ENCODE measurements around the gene MOCOS.

MOCOS gene

DNA sequence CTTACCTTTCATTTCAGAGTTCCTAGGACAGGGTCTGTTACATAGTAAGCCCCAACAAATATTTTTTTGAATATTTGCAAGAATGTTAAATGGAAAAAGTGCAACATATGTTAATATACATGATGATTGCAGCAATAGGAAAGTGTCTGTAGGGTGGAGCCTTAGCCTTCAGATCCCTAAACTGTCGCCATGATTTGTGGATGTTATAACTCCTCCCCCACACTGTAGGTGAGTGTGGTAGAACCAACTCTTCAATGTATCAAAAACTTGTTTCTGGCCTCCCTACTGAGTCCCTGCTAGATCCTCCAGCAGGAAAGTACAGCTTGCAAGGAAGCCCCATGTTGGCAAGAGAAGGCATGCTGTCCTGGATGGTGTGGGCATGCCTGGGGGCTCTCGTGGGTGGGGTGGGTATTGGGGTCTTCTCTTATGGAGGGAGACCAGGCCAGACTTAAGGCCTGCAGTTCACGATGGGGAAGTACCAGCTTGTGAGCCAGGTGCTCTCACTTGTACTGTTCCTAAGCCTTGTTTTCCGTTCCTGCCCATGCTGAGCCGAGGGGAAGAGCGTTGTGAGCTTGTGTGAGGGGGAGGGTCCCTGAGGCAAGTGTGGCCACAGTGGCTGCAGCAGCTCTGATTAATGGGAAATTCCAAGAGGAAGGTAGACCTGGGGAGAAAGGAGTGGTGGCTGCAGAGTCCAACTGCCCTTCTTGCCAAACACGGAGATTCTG lies 121.6 kb downstream of the MOCOS start:
- H3K4me1 Mint-ChIP-seq = peaks cover 50% of the 10 kb centered on the region
- TF ChIP-seq, protein P1, sequence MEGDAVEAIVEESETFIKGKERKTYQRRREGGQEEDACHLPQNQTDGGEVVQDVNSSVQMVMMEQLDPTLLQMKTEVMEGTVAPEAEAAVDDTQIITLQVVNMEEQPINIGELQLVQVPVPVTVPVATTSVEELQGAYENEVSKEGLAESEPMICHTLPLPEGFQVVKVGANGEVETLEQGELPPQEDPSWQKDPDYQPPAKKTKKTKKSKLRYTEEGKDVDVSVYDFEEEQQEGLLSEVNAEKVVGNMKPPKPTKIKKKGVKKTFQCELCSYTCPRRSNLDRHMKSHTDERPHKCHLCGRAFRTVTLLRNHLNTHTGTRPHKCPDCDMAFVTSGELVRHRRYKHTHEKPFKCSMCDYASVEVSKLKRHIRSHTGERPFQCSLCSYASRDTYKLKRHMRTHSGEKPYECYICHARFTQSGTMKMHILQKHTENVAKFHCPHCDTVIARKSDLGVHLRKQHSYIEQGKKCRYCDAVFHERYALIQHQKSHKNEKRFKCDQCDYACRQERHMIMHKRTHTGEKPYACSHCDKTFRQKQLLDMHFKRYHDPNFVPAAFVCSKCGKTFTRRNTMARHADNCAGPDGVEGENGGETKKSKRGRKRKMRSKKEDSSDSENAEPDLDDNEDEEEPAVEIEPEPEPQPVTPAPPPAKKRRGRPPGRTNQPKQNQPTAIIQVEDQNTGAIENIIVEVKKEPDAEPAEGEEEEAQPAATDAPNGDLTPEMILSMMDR (IDR thresholded peaks at IDR 0.05; ENCODE audit: unreplicated experiment in 3 of 3) = no peak

DNA sequence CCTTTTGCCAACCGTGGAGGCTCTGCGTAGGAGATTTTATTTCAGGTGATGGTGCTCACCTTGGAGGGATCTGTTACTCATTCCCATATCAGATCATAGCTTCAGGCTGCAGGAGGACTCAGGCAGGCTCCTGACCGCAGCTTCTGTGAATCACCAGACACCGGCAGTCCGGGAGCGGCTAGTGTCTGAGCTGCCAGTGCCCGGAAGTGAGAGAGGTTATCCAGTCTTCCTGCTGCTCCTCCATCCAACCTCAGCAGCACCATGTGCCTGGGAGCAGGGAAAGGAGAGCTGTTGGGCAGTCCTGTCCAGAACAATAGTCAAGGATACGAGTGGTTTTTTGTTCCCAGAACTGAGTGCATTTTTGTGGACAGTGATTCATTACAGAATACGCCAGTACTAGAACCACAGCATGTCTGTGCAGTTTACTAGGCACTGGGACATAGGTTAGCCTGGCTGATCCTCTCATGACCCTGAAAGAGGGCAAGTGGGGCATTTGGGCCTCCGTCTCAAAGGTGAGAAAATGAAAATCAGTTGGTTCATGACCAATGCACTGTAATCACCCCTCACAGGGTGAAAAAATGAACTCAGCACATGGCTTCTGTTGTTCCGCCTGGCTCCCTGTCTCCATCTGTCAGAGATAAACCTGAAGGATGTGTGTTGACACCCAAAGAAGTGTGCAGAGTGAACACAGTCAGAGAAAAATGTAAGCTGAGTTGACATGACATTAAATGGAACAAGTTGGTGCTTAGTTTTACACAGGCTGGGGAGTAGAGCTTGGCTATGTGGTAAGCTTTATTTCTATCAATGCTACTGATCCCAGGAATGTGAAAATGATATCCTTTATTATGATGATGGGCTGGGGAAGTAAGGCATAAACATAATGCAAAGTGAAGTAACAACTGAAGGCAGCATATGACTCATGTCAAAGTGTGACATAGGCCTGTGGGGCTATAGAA lies 122.4 kb downstream of the MOCOS start:
- peaks cover 16% of the 10 kb centered on the region for H3K27me3 Mint-ChIP-seq (ENCODE audit: low read depth)
- H3K36me3 Mint-ChIP-seq (ENCODE audit: low read depth) = no peaks in the 10 kb centered on the region
- H3K4me1 Mint-ChIP-seq = peaks cover 49% of the 10 kb centered on the region
- H3K27ac Mint-ChIP-seq = peak overlapping the region; percentile 41 to 51 (median 45)
- H3K4me3 Mint-ChIP-seq = no peak overlapping the region
- TF ChIP-seq, protein P1 (IDR thresholded peaks at IDR 0.05; ENCODE audit: unreplicated experiment in 3 of 3) = no peak
- no peaks in the 10 kb centered on the region for H3K9me3 Mint-ChIP-seq

More for the DNA sequence above, 121.6 kb downstream of the MOCOS start:
- Mint-ChIP-seq H3K36me3 (ENCODE audit: low read depth) (no peaks in the 10 kb centered on the region), H3K4me3 (no peak overlapping the region), H3K27ac (peak overlapping the region in 2 of 3 experiments; percentile 41 to 45), H3K27me3 (ENCODE audit: low read depth) (peaks cover 11% of the 10 kb centered on the region), H3K9me3 (no peaks in the 10 kb centered on the region)

DNA sequence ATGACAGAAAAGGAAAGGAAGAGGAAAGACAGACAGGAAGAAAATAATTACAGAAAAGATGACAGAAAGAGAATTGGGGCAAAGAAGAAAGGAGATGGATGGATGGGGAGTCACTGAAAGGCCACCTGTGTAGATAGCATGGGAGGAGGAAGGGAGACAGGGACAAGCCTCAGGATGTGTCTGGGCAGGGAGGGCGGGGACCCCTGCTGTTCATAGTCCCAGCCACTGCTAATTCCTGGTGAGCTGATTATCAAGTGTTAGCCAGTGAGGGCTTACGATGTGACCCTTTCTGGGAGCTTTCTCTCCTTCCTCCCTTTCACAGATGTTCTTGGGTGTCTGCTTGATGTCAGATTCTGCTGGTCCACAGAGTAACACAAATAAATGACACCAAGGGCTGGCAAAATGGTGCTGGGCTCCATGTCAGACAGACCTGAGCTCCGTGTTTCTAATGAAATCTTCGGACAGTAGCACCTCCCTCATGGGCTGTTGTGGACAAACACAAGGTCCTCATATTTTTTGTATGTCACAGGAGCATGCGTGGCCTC lies 123.8 kb downstream of the MOCOS start:
- no peak overlapping the region for H3K27ac Mint-ChIP-seq
- peaks cover 36% of the 10 kb centered on the region for H3K4me1 Mint-ChIP-seq
- no peak overlapping the region for H3K4me3 Mint-ChIP-seq
- H3K36me3 Mint-ChIP-seq (ENCODE audit: low read depth) = no peaks in the 10 kb centered on the region
- H3K27me3 Mint-ChIP-seq (ENCODE audit: low read depth) = peaks cover 14% of the 10 kb centered on the region
- H3K9me3 Mint-ChIP-seq = no peaks in the 10 kb centered on the region
- TF ChIP-seq, protein P1 (IDR thresholded peaks at IDR 0.05; ENCODE audit: unreplicated experiment in 3 of 3) = no peak

DNA sequence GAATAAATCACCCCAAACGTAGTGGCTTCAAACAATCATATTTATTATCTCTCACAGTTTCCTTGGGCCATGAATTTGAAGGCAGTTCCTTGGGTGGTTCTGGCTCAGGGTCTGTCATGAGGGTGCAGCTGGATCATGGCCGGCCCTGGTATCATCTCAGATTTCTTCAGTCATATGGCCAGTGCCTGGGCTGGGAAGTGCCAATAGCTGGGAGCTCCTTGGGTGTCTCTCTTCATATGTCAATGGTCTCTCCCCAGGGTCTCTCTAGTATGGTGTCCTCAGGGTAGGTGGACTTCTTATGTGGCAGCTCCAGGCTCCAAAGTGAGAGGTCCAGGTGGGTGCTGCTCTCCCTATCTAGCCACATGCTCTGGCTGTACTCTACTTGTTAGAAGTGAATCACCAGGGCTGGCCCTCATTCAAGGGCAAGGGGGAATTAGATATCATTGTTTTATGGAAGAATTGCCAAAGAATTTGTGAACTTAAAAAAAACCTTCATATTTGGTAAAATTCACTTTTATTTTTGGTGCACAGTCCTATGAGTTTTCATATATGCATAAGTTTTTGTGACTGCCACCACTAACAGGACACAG lies 125.6 kb downstream of the MOCOS start:
- Mint-ChIP-seq H3K9me3 (peaks cover 4% of the 10 kb centered on the region), H3K4me3 (no peak overlapping the region), H3K27me3 (ENCODE audit: low read depth) (peaks cover 7% of the 10 kb centered on the region), H3K36me3 (ENCODE audit: low read depth) (peaks cover 4% of the 10 kb centered on the region), H3K27ac (peak overlapping the region in 1 of 3 experiments; percentile 4), H3K4me1 (peaks cover 23% of the 10 kb centered on the region)
- TF ChIP-seq, protein P1 (IDR thresholded peaks at IDR 0.05; ENCODE audit: unreplicated experiment in 3 of 3) = no peak

DNA sequence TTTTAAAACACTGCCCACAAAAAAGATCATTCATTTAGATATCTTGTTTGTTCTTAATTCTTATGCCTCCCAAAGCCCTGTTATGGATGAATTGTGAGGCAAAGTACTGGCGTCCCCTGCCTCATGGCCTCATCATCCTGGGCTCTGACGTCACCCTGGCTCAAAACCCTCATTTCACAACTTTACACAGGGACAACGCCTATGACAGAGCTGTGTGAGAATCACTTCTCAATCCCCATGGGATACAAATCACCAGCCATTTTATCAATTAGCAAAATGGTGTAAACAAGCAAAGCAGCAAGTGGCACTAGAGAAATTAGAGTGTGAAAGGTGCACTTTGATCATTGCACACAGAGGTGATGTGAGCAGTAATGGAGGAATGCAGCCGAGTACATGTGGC lies 126.8 kb downstream of the MOCOS start:
- Mint-ChIP-seq H3K36me3 (ENCODE audit: low read depth) (peaks cover 14% of the 10 kb centered on the region), H3K9me3 (peaks cover 16% of the 10 kb centered on the region), H3K4me1 (peaks cover 16% of the 10 kb centered on the region), H3K27ac (peak overlapping the region; percentile 46 to 65 (median 54)), H3K27me3 (ENCODE audit: low read depth) (peaks cover 7% of the 10 kb centered on the region), H3K4me3 (no peak overlapping the region)
- TF ChIP-seq, protein P1 (IDR thresholded peaks at IDR 0.05; ENCODE audit: unreplicated experiment in 3 of 3) = no peak
